Measurements from ENCODE around the gene OMA1. TPM values are rescaled to one million over a fixed set of nuclear protein-coding genes. Genes with fewer than 3 reads are reported as not detected.

Gene OMA1
- total and polyA plus RNA-seq, 9 donors: 8.1 to 51.5 (median 35.6) TPM

DNA sequence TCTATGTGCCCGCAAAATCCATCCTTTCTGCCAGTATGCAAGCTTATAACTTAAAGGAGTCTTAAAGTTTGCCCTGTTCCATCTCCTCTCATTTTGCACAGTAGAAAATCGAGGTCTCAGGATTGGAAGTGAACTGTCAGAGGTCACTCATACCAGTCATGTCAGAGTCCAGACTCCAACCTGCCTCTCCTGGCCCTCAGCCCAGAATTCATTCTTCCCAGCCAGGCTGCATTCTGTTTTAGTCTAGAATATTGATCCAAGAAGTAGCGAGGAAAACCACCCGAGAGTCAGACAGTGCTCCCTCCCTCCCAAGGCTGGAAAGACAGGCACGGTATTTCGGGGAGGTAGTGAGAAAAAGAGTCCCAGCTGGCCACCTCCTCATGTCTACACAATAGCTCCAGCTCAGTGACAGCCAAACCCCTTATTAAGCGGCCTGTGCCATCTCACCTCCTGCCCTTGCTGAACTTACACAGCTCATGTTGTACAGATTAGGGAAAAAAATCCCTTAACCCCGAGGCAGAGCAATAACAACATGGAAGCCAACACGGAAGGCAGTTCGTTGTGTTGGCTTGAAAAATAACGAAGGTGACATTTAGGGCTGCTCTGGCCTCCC lies 89.4 kb downstream of the OMA1 start:
- Histone ChIP-seq H3K9me3 (no peaks in the 10 kb centered on the region), H3K27me3 (no peaks in the 10 kb centered on the region), H3K27ac (no peak overlapping the region), H3K4me1 (ENCODE audit: insufficient read depth) (no peaks in the 10 kb centered on the region), H3K4me3 (no peak overlapping the region), H3K36me3 (no peaks in the 10 kb centered on the region)
- intact Hi-C loops (cut with DNase I): no loop called here
- DNase-seq: no peak
- WGBS, 3 donors: 51 to 58% (median 56%) methylated on average over 11 of the region's 11 CpGs
- TF ChIP-seq, protein P1, sequence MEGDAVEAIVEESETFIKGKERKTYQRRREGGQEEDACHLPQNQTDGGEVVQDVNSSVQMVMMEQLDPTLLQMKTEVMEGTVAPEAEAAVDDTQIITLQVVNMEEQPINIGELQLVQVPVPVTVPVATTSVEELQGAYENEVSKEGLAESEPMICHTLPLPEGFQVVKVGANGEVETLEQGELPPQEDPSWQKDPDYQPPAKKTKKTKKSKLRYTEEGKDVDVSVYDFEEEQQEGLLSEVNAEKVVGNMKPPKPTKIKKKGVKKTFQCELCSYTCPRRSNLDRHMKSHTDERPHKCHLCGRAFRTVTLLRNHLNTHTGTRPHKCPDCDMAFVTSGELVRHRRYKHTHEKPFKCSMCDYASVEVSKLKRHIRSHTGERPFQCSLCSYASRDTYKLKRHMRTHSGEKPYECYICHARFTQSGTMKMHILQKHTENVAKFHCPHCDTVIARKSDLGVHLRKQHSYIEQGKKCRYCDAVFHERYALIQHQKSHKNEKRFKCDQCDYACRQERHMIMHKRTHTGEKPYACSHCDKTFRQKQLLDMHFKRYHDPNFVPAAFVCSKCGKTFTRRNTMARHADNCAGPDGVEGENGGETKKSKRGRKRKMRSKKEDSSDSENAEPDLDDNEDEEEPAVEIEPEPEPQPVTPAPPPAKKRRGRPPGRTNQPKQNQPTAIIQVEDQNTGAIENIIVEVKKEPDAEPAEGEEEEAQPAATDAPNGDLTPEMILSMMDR (IDR thresholded peaks at IDR 0.05): no peak
- no peak for TF ChIP-seq POLR2A (IDR thresholded peaks at IDR 0.05)
- TF ChIP-seq EP300 (IDR thresholded peaks at IDR 0.05): no peak

DNA sequence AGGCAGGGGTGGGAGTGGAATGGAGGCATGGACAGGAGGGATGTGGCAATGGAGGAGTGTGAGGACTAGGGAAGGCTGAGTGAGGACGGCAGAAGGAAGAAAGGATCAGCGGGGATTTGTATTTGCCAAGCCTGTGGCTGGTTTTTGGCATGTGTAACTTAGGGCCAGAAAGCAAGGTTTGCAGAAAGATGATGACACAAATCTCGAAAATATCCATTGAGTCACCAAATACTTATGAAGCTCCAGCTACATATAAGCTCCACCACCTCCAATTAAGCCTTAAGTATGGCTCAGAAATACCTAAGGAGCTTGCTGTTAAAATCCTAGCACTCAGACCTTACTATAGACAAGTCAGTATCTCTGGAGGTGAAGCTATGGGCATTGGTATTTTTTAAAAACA lies 90.1 kb downstream of the OMA1 start:
- no peak overlapping the region for H3K4me3 ChIP-seq
- no peaks in the 10 kb centered on the region for H3K9me3 ChIP-seq
- TF ChIP-seq POLR2A (IDR thresholded peaks at IDR 0.05): no peak
- TF ChIP-seq, protein P1 (IDR thresholded peaks at IDR 0.05): no peak
- TF ChIP-seq EP300 (IDR thresholded peaks at IDR 0.05): no peak
- no peak overlapping the region for H3K27ac ChIP-seq
- WGBS, 3 donors: 83 to 87% (median 86%) methylated on average over 3 of the region's 3 CpGs
- DNase-seq: no peak
- no peaks in the 10 kb centered on the region for H3K36me3 ChIP-seq
- H3K4me1 ChIP-seq (ENCODE audit: insufficient read depth): no peaks in the 10 kb centered on the region
- intact Hi-C loops (cut with DNase I): no loop called here
- no peaks in the 10 kb centered on the region for H3K27me3 ChIP-seq

DNA sequence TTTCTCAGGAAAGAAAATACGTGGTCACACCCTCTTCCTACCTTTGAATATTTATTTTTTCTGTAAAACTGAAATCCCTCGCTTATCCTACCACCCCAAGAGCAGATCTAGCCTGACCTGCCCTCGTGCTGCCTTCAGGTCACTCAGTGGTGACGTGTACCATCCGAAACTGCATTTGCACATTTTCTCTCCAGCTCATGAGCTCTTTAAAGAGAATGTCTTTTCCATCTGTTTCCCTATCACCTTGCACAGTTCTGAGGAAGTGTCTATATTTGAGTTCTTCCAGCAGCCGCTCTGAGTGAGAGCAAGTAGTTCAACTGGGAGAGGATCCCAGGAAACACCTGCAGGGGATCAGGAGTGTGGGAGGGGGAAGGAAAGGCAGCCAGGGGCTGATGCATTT lies 91.7 kb downstream of the OMA1 start:
- Histone ChIP-seq H3K27me3 (no peaks in the 10 kb centered on the region), H3K4me3 (no peak overlapping the region), H3K9me3 (no peaks in the 10 kb centered on the region), H3K27ac (no peak overlapping the region), H3K4me1 (ENCODE audit: insufficient read depth) (no peaks in the 10 kb centered on the region), H3K36me3 (no peaks in the 10 kb centered on the region)
- TF ChIP-seq, protein P1 (IDR thresholded peaks at IDR 0.05): no peak
- TF ChIP-seq EP300 (IDR thresholded peaks at IDR 0.05) (no peak), POLR2A (IDR thresholded peaks at IDR 0.05) (no peak)
- intact Hi-C loops (cut with DNase I): no loop called here
- DNase-seq: no peak
- WGBS, 3 donors: 77 to 81% (median 79%) methylated on average over 6 of the region's 6 CpGs

DNA sequence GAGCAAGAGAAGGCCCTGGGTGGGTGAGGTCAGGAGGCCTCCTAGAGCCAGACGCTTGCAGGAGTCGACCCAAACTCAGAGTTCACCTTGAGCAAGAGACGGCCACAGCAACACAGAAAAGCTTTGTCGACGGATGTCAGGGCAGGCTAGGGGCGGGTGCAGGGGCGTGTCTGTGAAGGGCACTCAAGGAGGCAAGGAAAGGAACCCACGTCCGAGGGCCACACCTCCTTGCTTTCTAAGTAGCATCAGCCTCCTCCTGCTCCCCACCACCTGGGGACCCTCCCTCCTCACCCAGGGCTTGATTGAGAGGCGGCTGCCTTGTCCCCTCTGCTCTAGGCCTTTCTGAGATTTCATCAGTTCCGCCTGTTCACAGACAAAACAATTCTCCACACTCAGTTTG lies 92.1 kb downstream of the OMA1 start:
- H3K4me1 ChIP-seq (ENCODE audit: insufficient read depth): no peaks in the 10 kb centered on the region
- no peaks in the 10 kb centered on the region for H3K9me3 ChIP-seq
- intact Hi-C loops (cut with DNase I): no loop called here
- H3K27ac ChIP-seq: no peak overlapping the region
- H3K4me3 ChIP-seq: no peak overlapping the region
- no peak for DNase-seq
- no peaks in the 10 kb centered on the region for H3K36me3 ChIP-seq
- H3K27me3 ChIP-seq: no peaks in the 10 kb centered on the region
- TF ChIP-seq, protein P1 (IDR thresholded peaks at IDR 0.05): no peak
- no peak for TF ChIP-seq EP300 (IDR thresholded peaks at IDR 0.05)
- 80 to 85% (median 80%) methylated on average over 10 to 11 of the region's 11 CpGs for WGBS, 3 donors

All from ovary (tissue), 9 donors.